Bronchial epithelial cell (primary cell): ENCODE data around the gene NFIA. TPM values are rescaled to one million over a fixed set of nuclear protein-coding genes. Genes with fewer than 3 reads are reported as not detected.

Source experiments
- DNase-seq: peaks from one replicate; pipeline ENCODE4 v3.0.0-alpha.2; 2010; ENCODE audit warnings: low read depth
- FAIRE-seq: peaks from 2 replicates; lab custom pipeline; 2011; peaks lifted over from hg19 to GRCh38; lab: Jason Lieb, UNC
- H3K27me3 ChIP-seq: 2 replicates; pipeline ENCODE4 v1.5.1; 2011; ENCODE audit warnings: low read length; ENCODE audit not compliant: control insufficient read depth, insufficient read depth
- H3K36me3 ChIP-seq: 2 replicates; pipeline ENCODE4 v1.5.1; 2011; ENCODE audit warnings: low read length; ENCODE audit not compliant: control insufficient read depth, insufficient read depth
- H3K4me3 ChIP-seq: 2 replicates; pipeline ENCODE4 v1.5.1; 2011; ENCODE audit warnings: mild to moderate bottlenecking, low read depth, low read length, control low read depth
- CTCF ChIP-seq: IDR thresholded peaks from 2 replicates; pipeline ENCODE4 v1.5.1; 2011; ENCODE audit warnings: mild to moderate bottlenecking, moderate library complexity, low read length, control low read depth, inconsistent platforms; ENCODE audit not compliant: insufficient read depth, severe bottlenecking
- total RNA-seq: library from RNA; depleted of rRNA; stranded (reverse); fragments of >200 nt; gene quantifications from 2 replicates; pipeline ENCODE4 v1.2.1, GENCODE V29; 2014

Gene NFIA
- total RNA-seq, 1 donor from 2014 or later, result 7.4 TPM

DNA sequence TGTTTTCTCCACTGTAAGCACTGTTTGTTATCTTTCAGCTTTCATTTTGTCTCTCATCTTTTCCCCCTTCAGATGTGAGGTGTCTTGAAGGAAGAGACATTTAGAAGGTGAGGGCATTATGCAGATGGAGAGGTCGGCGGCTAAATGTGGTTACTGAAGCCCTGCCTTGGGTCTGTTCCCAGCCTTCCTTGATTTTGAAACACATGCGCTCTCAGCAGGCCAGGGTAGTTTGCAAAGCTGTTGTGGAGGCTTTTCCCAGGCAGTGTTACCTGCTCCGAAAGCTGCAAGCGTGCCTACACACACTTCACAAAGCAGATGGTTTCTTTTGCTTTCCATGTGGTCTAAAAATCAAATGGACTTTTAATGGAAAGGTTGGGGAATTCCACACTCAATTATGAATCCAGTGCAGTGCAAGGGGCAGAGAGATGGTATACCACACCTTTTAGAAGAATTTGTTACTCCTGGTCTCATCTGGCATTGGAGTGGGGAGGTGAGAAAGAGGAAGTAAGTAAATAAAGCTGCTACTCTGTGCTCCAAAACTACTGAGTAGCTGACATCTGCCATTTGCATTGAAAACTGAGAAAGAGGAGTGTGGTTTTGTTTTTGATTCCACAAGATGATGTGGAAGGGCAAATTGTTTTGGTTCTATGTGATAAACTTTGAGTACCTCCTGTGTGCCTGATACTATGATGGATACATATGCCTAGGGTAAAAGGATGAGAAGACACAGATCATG is 91.9 kb downstream of the NFIA start:
- FAIRE-seq (peak; percentile 18), DNase-seq (no peak)
- Histone ChIP-seq H3K27me3 (no peaks in the 10 kb centered on the region), H3K4me3 (no peak overlapping the region), H3K36me3 (no peaks in the 10 kb centered on the region)
- TF ChIP-seq CTCF, result no peak

DNA sequence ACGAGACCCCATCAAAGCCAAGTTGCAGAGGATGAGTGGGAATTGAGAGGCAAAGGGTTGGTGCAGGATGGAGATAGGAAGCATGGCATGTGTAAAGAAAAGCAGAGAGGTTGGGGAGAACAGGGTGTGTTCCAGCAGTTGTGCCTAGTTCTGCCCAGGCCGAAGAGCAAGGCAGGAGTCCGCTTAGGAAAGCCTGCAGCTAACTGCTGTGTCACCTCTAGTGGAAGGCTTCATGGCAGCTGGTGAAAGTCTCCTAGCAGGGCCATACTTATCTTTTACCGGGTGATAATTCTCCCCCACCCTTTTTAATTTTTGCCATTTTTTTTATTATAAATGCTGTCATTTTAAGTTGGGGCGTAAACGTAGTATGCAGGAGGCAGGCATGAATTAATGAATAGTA is 93.6 kb downstream of the NFIA start:
- H3K27me3 ChIP-seq, result no peaks in the 10 kb centered on the region
- no peak overlapping the region for H3K4me3 ChIP-seq
- no peaks in the 10 kb centered on the region for H3K36me3 ChIP-seq
- DNase-seq, result no peak
- TF ChIP-seq CTCF, result no peak
- FAIRE-seq, result no peak

- Histone ChIP-seq H3K27me3 (no peaks in the 10 kb centered on the region), H3K4me3 (no peak overlapping the region), H3K36me3 (no peaks in the 10 kb centered on the region)
- no peak for TF ChIP-seq CTCF
- DNase-seq (no peak), FAIRE-seq (no peak)
Observed at GRCh38 chr1:61181067-61182038, 99.0 kb downstream of the NFIA start.

- TF ChIP-seq CTCF, result no peak
- no peaks in the 10 kb centered on the region for H3K36me3 ChIP-seq
- H3K4me3 ChIP-seq, result no peak overlapping the region
- H3K27me3 ChIP-seq, result no peaks in the 10 kb centered on the region
- FAIRE-seq, result no peak
- peak; percentile 26 for DNase-seq
Observed at GRCh38 chr1:61182049-61182448, 99.7 kb downstream of the NFIA start.

DNA sequence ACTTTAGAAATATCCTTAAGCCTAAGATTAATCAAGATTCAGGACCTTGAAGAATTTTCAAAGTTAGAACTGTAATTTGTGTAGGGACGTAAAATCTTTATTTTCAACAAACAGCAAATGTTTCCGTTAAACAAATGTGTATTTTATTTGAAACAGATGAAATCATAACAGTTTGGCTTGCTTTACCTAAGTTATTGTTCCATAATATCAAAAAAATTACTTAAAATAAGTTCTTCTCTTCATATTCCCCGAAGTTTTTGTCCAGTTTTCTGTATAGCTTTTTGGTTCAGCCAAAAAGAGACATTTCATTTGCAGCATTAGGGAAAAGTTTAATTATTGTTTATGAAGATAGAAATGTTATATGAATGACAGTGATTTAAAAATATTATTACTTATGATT is 100.1 kb downstream of the NFIA start:
- FAIRE-seq (no peak), DNase-seq (no peak)
- H3K36me3 ChIP-seq, result no peaks in the 10 kb centered on the region
- no peak overlapping the region for H3K4me3 ChIP-seq
- no peak for TF ChIP-seq CTCF
- H3K27me3 ChIP-seq, result no peaks in the 10 kb centered on the region
